Endodermal cell (in vitro differentiated cells): ENCODE measurements around the gene SPAG7. TPM values are rescaled to one million over a fixed set of nuclear protein-coding genes. Genes with fewer than 3 reads are reported as not detected.

Experiments used
- DNase-seq: peaks from one replicate; pipeline ENCODE4 v3.0.0-alpha.2; 2017
- H3K27ac ChIP-seq: 2 replicates; pipeline ENCODE4 v1.5.1; 2013; ENCODE audit warnings: mild to moderate bottlenecking, low read depth, low read length, moderate library complexity
- H3K27me3 ChIP-seq: 2 replicates; pipeline ENCODE4 v1.6.1; 2013; ENCODE audit warnings: mild to moderate bottlenecking, low read length, moderate library complexity; ENCODE audit not compliant: insufficient read depth, control insufficient read depth, poor library complexity, severe bottlenecking
- H3K36me3 ChIP-seq: 2 replicates; pipeline ENCODE4 v1.7.0; 2013; ENCODE audit warnings: mild to moderate bottlenecking, low read length, moderate library complexity; ENCODE audit not compliant: control insufficient read depth, insufficient read depth
- H3K4me1 ChIP-seq: one replicate; pipeline ENCODE4 v1.7.0; 2013; ENCODE audit warnings: low read length; ENCODE audit not compliant: control insufficient read depth, insufficient read depth
- H3K4me3 ChIP-seq: 2 replicates; pipeline ENCODE4 v1.5.1; 2013; ENCODE audit warnings: mild to moderate bottlenecking, low read length, moderate library complexity
- H3K9ac ChIP-seq: 2 replicates; pipeline ENCODE4 v1.6.1; 2013; ENCODE audit warnings: mild to moderate bottlenecking, low read length, moderate library complexity; ENCODE audit not compliant: poor library complexity, severe bottlenecking; ENCODE audit errors: extremely low read depth
- H3K9me3 ChIP-seq: 2 replicates; pipeline ENCODE4 v1.6.1; 2013; ENCODE audit warnings: mild to moderate bottlenecking, low read length, moderate library complexity; ENCODE audit not compliant: control insufficient read depth
- H3K27ac Mint-ChIP-seq: 2 replicates; pipeline ENCODE4 v1.8.0; 2020; ENCODE audit warnings: mixed read lengths
- H3K27me3 Mint-ChIP-seq: 2 replicates; pipeline ENCODE4 v1.8.0; 2021; ENCODE audit warnings: mild to moderate bottlenecking, mixed read lengths; ENCODE audit not compliant: insufficient read depth
- H3K36me3 Mint-ChIP-seq: 2 replicates; pipeline ENCODE4 v1.8.0; 2020; ENCODE audit warnings: low read depth, mixed read lengths
- H3K4me1 Mint-ChIP-seq: 2 replicates; pipeline ENCODE4 v1.8.0; 2020; ENCODE audit warnings: mixed read lengths
- H3K4me3 Mint-ChIP-seq: 2 replicates; pipeline ENCODE4 v1.8.0; 2020; ENCODE audit warnings: mild to moderate bottlenecking, moderate library complexity, mixed read lengths
- H3K9me3 Mint-ChIP-seq: 2 replicates; pipeline ENCODE4 v1.8.0; 2020; ENCODE audit warnings: mild to moderate bottlenecking, mixed read lengths
- WGBS, 2 experiments: methylation state at CpG; one replicate each; pipeline versions ENCODE4 v1.1.5 to v1.1.7; 2013; ENCODE audit warnings: missing lambda C conversion rate in 2 of 2, mixed read lengths in 1 of 2; ENCODE audit not compliant: insufficient coverage in 1 of 2, insufficient read length in 1 of 2; 5-methylcytosine and 5-hydroxymethylcytosine counted together
- total RNA-seq, 2 donors: library from RNA; stranded (reverse); fragmentation: NEBNext Ultra II Directional in 1 of 2; extraction: Animal tissue kit (Norgen Biotek cat#: 25700) in 1 of 2; gene quantifications; 2 replicates in 1 of 2; 3 replicates in 1 of 2; pipeline ENCODE4 v1.2.1, GENCODE V29; 2021
- TF ChIP-seq, protein P1 (sequence below): fragments of 200-600 bp; sonication (generic); conservative IDR thresholded peaks from 2 replicates; pipeline ENCODE4 v1.5.0; 2021; ENCODE audit warnings: antibody characterized with exemption, mild to moderate bottlenecking

Gene SPAG7
- total RNA-seq, 2 donors from 2014 or later: 81.1 to 84.4 TPM

DNA sequence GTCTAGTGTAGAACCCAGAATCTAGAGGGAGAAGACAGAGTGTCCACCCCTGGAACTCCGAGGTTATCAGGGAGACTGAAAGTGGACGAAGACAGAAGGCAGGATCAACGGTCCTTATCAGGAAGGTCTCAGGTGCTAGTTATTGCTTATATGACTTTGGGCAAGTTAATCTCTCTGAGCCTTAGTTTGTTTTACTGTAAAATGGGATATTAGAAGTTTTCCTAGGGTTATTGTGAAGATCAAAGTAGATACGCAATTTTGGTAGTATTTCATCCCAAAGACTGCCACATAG is 26.4 kb downstream of the SPAG7 start:
- peak overlapping the region; percentile 84 for H3K9ac ChIP-seq
- H3K4me3 Mint-ChIP-seq: peak overlapping the region; percentile 94
- H3K27me3 ChIP-seq: no peaks in the 10 kb centered on the region
- 77 to 80% methylated on average over 4 of the region's 4 CpGs for WGBS, 2 experiments
- no peak for DNase-seq
- H3K9me3 Mint-ChIP-seq: no peaks in the 10 kb centered on the region
- TF ChIP-seq, protein P1, sequence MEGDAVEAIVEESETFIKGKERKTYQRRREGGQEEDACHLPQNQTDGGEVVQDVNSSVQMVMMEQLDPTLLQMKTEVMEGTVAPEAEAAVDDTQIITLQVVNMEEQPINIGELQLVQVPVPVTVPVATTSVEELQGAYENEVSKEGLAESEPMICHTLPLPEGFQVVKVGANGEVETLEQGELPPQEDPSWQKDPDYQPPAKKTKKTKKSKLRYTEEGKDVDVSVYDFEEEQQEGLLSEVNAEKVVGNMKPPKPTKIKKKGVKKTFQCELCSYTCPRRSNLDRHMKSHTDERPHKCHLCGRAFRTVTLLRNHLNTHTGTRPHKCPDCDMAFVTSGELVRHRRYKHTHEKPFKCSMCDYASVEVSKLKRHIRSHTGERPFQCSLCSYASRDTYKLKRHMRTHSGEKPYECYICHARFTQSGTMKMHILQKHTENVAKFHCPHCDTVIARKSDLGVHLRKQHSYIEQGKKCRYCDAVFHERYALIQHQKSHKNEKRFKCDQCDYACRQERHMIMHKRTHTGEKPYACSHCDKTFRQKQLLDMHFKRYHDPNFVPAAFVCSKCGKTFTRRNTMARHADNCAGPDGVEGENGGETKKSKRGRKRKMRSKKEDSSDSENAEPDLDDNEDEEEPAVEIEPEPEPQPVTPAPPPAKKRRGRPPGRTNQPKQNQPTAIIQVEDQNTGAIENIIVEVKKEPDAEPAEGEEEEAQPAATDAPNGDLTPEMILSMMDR: no peak
- H3K36me3 ChIP-seq: peaks cover 54% of the 10 kb centered on the region
- peaks cover 51% of the 10 kb centered on the region for H3K36me3 Mint-ChIP-seq
- no peak overlapping the region for H3K27ac ChIP-seq
- H3K4me3 ChIP-seq: peak overlapping the region; percentile 98
- peaks cover 34% of the 10 kb centered on the region for H3K4me1 Mint-ChIP-seq
- H3K9me3 ChIP-seq: no peaks in the 10 kb centered on the region
- no peaks in the 10 kb centered on the region for H3K27me3 Mint-ChIP-seq
- H3K27ac Mint-ChIP-seq: peak overlapping the region; percentile 99
- peaks cover 16% of the 10 kb centered on the region for H3K4me1 ChIP-seq

DNA sequence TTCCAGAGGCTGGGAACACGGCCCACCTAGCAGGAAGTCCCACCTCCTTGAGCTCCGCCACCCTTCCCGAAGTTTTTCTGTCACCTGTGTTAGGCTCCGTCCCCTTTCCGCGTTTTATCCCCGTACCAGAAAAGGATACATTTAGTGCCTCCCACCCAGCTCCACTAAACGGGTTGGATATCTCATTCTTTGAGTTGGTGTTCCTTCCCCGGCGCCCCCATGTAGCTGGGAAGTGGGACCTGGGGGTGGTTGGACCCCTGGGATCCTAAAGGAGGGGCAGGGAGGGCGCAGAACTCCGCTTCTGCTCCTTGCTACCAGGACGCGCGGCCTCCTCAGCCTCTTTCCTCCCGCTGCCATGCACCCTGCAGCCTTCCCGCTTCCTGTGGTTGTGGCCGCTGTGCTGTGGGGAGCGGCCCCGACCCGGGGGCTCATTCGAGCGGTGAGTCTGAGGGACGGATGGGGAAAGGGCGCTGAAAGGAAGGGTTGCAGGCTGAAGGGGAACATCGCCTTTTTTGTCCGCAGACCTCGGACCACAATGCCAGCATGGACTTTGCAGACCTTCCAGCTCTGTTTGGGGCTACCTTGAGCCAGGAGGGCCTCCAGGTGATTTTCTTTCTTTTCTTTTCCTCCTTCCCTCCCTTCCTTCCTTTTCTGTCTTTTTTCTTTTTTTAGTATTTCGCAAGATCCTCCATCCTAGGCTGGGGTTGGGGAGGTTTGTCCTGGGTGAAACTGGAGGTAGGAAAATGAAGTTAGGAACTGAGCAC is 26.9 kb downstream of the SPAG7 start:
- no peaks in the 10 kb centered on the region for H3K9me3 ChIP-seq
- H3K27ac ChIP-seq: peak overlapping the region; percentile 96
- 2 to 3% methylated on average over 11 to 29 of the region's 29 CpGs for WGBS, 2 experiments
- TF ChIP-seq, protein P1: no peak
- peaks cover 52% of the 10 kb centered on the region for H3K36me3 Mint-ChIP-seq
- peak overlapping the region; percentile 84 for H3K9ac ChIP-seq
- peak overlapping the region; percentile 98 for H3K4me3 ChIP-seq
- peak overlapping the region; percentile 94 for H3K4me3 Mint-ChIP-seq
- H3K27me3 Mint-ChIP-seq: no peaks in the 10 kb centered on the region
- no peaks in the 10 kb centered on the region for H3K9me3 Mint-ChIP-seq
- H3K36me3 ChIP-seq: peaks cover 54% of the 10 kb centered on the region
- no peak for DNase-seq
- H3K4me1 ChIP-seq: peaks cover 16% of the 10 kb centered on the region
- H3K27me3 ChIP-seq: no peaks in the 10 kb centered on the region
- H3K4me1 Mint-ChIP-seq: peaks cover 31% of the 10 kb centered on the region
- peak overlapping the region; percentile 99 for H3K27ac Mint-ChIP-seq

DNA sequence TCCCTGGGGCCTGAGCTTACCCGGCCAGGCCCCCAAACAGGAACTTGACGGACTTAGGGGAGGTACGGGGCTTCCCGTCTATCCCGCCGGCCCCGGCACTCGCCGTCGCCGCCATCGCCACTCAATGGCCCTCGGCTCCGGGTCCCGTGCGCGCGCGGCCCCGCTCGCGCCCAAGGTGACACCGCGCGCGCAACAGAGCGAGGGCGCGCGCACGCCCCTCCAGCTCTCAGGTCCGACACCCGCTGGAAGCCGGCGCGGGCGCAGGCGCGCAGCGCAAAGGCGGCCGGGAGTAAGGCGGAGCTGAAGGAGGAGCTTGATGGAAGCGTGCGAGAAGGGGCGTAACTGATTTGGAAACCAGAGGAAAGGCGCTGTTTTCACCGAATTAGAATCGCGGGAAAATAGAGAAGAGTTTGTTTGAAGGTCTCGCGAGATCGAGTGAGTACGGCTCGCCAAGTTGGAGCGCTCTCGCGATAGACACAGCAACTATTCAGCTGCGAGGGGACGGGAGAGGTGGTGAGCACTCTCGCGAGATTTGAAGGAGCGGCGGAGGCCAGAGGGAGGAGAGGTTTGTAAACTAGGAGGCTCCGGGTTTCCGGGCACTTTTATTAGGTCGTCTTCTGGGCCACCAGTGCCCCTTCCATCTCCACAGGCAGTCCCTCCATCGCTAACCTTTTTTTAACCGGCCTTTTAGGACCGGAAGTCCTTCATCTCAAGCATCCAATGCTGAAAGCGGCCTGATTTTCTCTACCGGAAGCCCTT is 27.6 kb downstream of the SPAG7 start, which contains the start of the genes RNF167 and SLC25A11:
Gene RNF167, plus strand, starts transcription at position 473 of the 759 bp plus-strand sequence. CDS start 642 bp downstream, outside the sequence.
Gene SLC25A11, minus strand, starts transcription at position 251 of the 759 bp plus-strand sequence. Its CDS starts 136 bp downstream, at position 115.
- WGBS, 2 experiments: 0% methylated on average over 51 to 72 of the region's 72 CpGs
- Histone ChIP-seq H3K4me1 (peaks cover 9% of the 10 kb centered on the region), H3K36me3 (peaks cover 48% of the 10 kb centered on the region), H3K27me3 (no peaks in the 10 kb centered on the region), H3K9ac (peak within 1 kb of the TSS; percentile 84), H3K9me3 (no peaks in the 10 kb centered on the region), H3K27ac (peak within 1 kb of the TSS; percentile 96), H3K4me3 (peak within 1 kb of the TSS; percentile 98)
- H3K4me3 Mint-ChIP-seq: peak within 1 kb of the TSS; percentile 94
- peaks cover 45% of the 10 kb centered on the region for H3K36me3 Mint-ChIP-seq
- H3K9me3 Mint-ChIP-seq: no peaks in the 10 kb centered on the region
- no peaks in the 10 kb centered on the region for H3K27me3 Mint-ChIP-seq
- peaks cover 24% of the 10 kb centered on the region for H3K4me1 Mint-ChIP-seq
- TF ChIP-seq, protein P1: no peak
- peak within 1 kb of the TSS; percentile 99 for H3K27ac Mint-ChIP-seq
- DNase-seq: peak; percentile 99
